NCI-H2227 (cell line): ENCODE measurements around the gene GPBP1.
"Not testable (repeated sequence)": the region's sequence is repeated elsewhere in the genome, so short reads cannot be mapped to it uniquely, and the experiment has no call there.

ENCODE experiments used
- DNase-seq: peaks from one replicate; lab custom pipeline; 2025; ENCODE audit not compliant: unreplicated experiment; lab: John Stamatoyannopoulos, UW

GPBP1 gene

GRCh38 chr5:57176350-57176857 lies 2.5 kb downstream of the GPBP1 start:
- no peak for DNase-seq

- no peak for DNase-seq
These were observed 3.8 kb downstream of the GPBP1 start for GRCh38 chr5:57177479-57178156.

- not testable (repeated sequence) for DNase-seq
These were observed 4.4 kb downstream of the GPBP1 start for GRCh38 chr5:57178238-57178637.

GRCh38 chr5:57179262-57180200 lies 5.7 kb downstream of the GPBP1 start:
- no peak for DNase-seq

- DNase-seq = no peak
These were observed 7.3 kb downstream of the GPBP1 start for GRCh38 chr5:57181154-57181553.

- DNase-seq = no peak
These were observed 10.5 kb downstream of the GPBP1 start for GRCh38 chr5:57184322-57184721.

- no peak for DNase-seq
These were observed 11.5 kb downstream of the GPBP1 start for GRCh38 chr5:57185313-57185712.

- DNase-seq = no peak
These were observed 12.3 kb downstream of the GPBP1 start for GRCh38 chr5:57186194-57186593.

- DNase-seq = not testable (repeated sequence)
These were observed 14.1 kb downstream of the GPBP1 start for GRCh38 chr5:57187977-57188376.

GRCh38 chr5:57189515-57189914 lies 15.7 kb downstream of the GPBP1 start:
- no peak for DNase-seq

GRCh38 chr5:57190593-57190992 lies 16.7 kb downstream of the GPBP1 start:
- no peak for DNase-seq

GRCh38 chr5:57191163-57191562 lies 17.3 kb downstream of the GPBP1 start:
- DNase-seq = no peak

GRCh38 chr5:57191986-57192385 lies 18.1 kb downstream of the GPBP1 start:
- no peak for DNase-seq

- not testable (repeated sequence) for DNase-seq
These were observed 19.0 kb downstream of the GPBP1 start for GRCh38 chr5:57192832-57193231.

- DNase-seq = no peak
These were observed 20.0 kb downstream of the GPBP1 start for GRCh38 chr5:57193757-57194413.

- no peak for DNase-seq
These were observed 20.8 kb downstream of the GPBP1 start for GRCh38 chr5:57194653-57195052.

GRCh38 chr5:57195060-57195459 lies 21.2 kb downstream of the GPBP1 start:
- DNase-seq = no peak

GRCh38 chr5:57199866-57200265 lies 26.0 kb downstream of the GPBP1 start:
- DNase-seq = no peak

- DNase-seq = no peak
These were observed 29.0 kb downstream of the GPBP1 start for GRCh38 chr5:57202811-57203210.

GRCh38 chr5:57207007-57207653 lies 33.3 kb downstream of the GPBP1 start:
- no peak for DNase-seq

GRCh38 chr5:57207681-57208080 lies 33.8 kb downstream of the GPBP1 start:
- no peak for DNase-seq
